Endometrium (tissue), 2 donors: ENCODE data around the gene SMAD6.

Experiments
- FAIRE-seq: peaks from 2 replicates; lab custom pipeline; 2012; peaks lifted over from hg19 to GRCh38; lab: Jason Lieb, UNC
- donor health status: control.
- donor health status: control.

The SMAD6 gene

DNA sequence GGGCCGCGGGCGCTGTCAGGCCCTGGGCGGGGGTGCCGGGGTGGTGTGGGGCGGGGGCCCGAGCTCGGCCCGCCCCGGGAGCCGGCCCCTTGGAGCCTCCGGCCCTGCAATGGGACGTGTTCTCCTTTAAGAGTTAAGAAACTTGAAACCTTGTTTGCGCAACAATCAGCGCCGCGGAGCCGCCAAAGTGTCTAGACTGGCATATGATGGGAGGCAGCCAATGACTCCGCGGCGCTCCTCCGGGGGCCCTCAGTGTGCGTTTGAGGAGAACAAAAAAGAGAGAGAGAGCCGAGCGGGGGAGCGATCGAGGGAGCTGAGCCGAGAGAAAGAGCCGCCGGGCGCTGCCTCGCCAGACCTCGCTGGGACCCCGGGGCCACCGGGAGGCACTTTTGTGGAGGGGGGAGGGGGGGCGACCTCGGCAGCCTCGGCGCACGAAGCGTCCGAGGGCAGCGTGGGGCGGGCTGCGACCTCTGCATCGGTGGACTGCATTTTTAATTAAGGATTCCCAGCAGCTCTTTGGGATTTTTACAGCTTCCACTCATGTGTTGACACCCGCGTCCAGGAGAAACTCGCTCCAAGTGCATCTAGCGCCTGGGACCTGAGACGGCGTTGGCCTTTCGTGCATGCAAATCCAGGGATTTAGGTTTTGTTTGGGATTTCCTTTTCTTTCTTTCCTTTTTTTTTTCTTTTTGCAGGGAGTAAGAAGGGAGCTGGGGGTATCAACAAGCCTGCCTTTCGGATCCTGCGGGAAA lies at the start of gene SMAD6:
SMAD6 (plus strand) TSS at position 202 of the 752 bp plus-strand sequence. CDS start 1,023 bp downstream, outside the sequence.
- peak; percentile 41 for FAIRE-seq

DNA sequence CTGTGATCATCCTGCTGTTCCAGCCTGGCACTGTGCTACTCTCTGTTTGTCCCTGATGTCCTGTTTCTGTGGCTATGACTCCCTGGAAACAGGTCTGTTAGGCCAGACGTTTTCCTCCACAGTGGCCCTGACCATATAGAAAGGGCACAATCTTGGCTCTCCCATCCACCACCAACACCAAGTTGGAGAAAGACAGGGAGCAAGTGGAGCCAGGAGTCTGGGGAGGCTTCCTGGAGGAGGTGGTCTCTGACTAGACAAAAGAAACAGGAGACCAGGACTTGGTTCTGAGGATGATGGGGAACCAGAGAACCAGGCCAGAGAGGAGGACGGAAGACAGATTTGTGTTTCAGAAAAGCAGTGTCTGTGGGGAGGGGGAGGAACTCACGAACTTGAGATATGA lies 49.2 kb upstream of the SMAD6 start:
- no peak for FAIRE-seq

DNA sequence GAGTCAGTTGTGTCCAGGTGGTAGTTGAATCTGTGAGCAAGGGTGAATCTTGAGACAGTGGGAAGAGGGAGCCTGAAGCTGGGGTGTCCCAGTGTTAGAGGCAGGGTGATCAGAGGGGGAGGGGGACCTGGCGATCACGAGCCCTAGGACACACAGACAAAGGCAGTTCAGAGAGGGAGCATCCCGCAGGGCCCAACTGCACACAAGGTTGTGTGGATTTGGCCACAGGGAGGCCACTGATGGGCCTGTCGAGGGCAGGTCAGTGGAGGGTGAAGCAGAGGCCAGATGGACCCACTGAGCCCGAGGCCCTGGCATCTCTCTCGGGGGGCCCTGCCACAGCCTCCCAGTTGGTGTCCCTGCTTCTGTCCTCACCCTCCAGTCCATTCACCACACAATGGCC lies 48.6 kb upstream of the SMAD6 start:
- FAIRE-seq = no peak

DNA sequence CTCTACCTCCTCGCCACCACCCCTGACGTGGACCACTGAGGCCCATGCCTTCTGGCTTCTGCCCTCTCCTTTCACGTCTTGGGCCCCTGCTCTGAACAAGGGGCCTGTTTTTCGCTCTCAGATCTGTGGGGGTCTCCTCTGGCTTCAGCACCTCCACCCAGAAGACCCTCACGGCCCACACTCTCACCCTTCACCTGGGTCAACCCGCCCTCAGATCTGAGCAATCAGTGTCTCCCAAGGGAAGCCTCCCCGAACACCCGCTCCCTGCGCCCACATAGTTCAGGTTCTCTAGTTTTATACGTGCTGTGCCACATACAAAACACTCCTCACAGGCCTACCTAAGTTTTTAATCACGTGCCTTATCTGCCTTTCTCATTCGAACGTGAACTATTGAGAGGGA lies 48.2 kb upstream of the SMAD6 start:
- no peak for FAIRE-seq

DNA sequence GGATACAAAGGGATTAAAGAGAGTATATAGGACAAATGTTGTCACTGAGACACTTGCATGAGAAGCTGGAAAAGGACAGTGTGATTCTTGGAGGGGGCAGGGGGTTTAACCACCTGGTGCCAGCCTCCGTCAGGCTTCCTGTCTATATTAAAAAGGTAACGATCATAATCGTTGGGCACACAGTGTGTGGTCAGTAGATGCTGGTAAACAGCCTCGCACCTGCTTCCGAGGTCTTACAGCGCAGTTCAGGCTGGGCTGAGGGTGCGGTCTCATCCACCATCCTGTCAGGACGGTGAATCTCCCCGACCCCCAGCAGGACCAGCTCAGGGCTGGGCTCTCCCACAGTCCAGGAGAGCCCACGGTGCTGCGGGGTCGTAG lies 47.7 kb upstream of the SMAD6 start:
- FAIRE-seq = no peak

DNA sequence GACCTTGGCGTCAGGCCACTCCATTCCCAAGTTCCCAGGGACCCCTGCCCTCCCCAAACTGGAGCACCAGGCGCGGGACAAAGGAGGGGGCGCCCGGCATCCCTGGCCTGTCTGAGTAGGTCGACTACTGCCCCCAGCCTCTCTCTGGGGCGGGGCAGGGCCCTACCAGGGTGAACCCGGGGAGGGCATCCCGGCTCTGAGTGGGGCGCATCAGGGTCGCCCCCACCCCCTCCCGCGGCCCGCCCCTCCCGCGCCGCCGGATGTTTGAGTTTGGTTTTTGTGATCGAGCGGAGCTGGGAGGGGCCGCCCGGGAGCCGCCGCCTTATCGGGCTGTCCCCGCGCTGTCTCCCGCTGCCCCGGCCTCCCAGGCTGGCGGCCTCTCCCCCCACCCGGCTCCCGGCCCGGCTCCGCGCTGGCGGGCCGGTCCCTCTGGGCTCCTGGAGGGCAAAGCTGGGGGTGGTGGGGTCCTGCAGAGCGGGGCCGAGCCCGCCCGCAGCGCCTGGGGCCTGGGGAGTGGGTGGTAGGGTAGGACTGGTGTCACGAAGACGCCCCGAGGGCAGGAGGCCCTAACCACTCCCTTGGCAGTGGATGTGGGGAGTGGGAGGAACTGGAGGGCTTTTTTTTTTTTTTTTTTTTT lies 47.2 kb upstream of the SMAD6 start:
- no peak for FAIRE-seq

DNA sequence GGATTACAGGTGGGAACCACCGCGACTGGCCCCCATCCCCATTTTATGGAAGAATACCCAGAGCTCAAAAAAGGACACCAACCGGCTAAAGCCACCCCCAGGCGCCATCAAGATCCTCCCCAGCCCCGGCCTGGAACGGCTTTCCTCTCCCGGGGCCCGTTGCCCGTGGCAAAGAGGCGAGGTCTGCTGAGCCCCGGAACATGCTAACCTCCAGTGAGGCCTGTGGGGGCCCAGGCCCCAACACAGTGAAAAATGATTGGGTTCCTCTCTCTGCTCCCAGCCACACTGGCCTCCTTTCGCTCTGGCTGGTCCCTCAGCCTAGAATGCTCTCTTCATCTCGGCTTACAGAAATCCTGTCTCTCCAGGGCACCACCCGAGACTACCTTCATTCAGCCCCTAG lies 46.5 kb upstream of the SMAD6 start:
- FAIRE-seq = no peak

DNA sequence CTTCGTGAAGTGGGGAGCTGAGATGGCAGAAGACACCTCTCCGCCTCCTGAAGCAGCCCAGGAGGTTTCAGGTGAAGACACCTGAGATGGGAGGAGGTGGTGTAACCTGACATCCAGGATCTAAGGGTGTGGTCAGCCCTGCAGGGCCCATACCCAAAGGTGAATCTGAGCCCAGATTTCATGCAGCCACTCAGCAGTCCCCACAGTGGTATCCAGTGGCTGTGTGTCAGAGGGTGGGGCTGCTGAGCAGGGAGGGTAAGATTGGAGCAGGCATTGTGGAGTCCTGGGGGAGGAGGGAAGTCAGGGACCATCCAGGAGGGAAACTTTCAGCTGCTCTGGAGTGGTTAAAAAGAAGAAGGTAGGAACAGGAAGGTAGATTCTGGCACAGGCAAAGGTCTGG lies 46.0 kb upstream of the SMAD6 start:
- no peak for FAIRE-seq

DNA sequence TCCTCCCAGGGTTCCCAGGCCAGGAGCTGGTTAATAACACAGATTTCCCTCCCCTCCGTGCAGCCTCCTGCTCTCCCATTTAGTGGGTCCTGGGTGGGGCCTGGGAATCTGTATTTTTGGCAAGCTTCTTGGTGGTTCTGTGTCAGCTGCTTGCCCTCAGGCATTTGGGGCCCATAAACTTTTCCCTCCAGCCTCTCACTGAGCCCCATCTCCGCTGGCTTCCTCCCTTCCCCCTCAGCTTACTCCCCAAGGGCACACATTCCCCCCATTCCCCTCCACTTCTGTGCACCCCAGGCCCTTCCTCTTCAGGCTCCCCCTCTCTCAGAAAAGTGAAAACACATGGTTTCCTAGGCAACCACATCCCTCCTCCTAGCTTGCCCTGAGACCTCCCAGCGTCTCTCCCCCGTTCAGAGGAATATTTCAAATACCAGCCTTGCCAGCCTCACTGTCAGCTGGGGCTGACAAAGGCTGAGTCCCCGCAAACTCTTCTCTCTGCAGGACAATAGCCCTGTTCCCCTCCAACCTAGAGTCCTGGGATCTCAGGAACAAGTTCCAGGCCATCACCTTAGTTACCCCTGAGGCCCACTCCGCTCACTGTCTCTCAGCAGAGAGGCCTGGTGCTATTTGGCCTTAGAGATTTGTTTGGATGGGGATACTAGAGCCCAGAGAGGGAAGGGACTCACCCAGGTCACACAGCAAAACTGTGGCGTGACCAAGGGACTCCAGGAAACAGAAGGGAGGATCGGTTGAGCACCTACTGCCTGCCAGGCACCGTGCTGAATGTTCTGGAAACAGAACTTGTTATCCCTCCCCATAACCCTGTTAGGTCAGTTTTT lies 44.6 kb upstream of the SMAD6 start:
- no peak for FAIRE-seq

DNA sequence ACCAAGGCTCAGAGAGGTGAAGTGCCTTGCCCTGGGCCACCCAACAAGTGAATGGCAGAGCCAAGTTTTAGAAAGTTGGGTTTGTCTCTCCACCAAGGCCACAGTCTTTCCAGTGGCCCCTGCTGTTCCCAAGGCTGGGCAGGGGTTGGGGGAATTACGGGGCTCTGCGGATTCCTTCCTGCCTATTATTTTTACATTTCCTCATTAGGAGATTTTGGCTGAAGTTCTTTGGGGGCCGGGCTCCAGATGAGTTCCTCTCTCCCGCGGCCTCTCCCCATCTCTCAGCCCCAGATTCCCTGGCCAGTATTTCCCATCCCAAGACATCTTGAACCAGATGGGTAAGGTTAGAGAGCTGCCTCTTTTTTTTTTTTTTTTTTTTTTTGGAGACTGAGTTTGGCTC lies 44.0 kb upstream of the SMAD6 start:
- no peak for FAIRE-seq

DNA sequence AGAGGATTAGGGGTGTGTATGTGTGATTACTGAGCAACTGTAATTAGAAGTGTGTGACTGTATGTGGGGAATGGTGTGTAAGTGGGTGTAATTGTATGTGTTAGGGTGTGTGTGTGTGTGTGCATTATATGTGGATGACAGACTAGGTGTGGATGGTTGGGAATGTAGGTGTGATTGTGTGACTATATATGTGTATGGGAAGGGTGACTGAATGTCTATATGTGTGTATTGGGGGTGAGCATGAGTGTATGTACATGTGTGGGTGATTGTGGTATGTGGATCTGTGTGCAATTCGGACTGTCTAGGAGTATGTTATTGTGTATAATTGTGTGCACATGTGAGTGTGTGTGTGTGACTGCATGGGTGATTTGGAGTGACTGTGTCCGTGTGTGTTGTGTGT lies 43.2 kb upstream of the SMAD6 start:
- no peak for FAIRE-seq

DNA sequence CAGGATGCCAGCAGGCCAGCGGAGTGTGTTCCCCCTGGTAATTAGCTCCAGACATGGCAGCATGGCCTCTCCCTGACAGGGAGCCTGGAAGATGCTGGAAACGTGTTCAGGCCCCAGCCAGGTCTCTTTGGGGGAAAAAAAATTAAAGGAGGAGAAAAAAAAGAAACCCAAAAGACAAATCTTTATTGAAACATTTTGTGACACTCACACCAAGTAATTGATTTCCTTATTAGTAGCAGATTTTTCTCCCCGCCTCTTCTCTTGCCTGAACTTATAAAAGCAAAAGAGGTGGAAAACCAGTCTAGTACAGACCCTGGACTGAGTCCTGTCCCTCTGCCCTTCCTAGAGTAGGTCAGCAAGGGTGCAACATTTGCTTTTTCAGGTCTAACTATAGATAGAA lies 42.7 kb upstream of the SMAD6 start:
- no peak for FAIRE-seq

DNA sequence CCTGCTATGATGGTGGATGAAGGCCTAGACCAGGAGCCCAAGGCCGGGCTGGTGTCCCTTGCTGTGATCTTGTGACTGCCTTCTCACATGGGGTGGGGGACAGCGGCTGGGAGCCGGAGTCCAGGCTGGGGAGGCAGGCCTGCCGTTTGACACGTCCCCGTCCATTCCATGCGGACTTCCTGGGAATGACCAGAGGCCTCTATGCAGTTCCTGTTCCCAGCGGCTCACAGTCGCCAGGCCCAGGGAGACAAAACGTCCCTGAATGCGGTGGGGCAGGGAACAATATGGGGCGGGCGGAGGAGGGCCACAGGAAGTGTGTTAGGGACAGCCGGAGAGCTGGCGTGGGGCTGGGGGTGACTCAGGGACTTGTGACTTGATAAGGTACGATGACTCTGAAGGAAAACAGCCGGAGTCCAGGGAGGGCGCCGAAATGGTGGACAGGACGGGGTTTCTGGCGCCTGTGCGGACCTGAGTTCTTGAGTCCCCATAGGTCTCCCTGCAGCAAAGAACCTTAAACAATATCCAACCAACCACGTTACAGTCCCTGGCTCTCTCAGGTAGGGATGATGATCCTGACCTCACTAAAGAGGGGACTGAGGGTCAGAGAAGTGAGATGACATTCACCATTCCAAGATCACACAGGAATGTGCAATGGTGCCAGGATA lies 40.5 kb upstream of the SMAD6 start:
- FAIRE-seq = no peak

DNA sequence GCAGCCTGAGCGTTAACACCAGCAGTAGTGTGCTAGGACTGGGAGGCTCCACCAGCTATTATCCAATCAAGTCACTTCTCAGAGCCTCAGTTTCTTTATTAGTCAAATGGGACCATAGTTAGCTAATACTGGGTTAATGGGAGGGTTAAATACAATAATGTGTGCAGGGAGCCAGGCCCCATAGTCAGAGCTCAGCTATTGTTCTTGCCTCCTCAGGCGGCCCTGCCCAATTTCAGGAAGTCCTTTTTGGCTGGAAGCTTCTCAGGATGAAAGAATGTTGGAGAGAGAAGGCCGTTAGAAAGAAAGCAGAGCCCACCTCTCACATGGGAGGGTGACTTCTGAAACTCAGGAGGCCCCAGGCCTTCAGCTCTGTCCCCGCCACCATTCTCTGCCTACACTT lies 39.5 kb upstream of the SMAD6 start:
- no peak for FAIRE-seq

DNA sequence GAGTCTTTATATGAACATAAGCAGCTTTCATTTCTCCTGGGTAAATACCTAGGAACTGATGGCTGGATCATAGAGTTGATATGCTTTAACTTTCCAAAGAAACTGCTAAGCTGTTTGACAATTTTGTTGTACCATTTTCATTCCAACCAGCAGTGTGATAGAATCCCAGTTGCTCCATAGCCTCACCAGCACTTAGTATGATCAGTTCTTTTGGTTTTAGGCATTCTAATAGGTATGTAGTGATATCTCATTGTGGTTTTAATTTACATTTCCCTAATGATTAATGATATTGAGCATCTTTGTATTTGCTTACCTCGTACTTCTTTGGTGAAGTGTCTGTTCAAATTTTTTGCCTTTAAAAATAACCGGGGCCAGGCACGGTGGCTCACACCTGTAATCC lies 38.4 kb upstream of the SMAD6 start:
- FAIRE-seq = no peak

DNA sequence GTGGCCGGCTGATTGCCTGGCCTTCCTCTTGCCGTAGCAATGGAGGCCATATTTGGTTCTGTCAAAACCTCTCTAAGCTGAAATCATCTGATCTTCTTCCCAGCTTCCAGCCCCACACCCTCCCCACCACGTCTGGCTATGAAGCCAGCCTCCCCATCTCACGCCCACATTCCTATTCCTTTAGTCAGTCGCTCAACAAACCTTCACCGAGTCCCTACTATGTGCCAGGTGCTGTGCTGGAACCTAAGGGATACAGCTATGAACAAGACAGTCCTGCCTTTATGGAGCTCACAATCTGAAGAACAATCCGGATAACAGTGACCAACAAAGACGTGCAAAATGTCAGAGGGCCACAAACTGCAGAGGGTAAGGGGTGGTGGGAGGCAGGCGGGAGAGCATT lies 31.9 kb upstream of the SMAD6 start:
- FAIRE-seq = no peak

DNA sequence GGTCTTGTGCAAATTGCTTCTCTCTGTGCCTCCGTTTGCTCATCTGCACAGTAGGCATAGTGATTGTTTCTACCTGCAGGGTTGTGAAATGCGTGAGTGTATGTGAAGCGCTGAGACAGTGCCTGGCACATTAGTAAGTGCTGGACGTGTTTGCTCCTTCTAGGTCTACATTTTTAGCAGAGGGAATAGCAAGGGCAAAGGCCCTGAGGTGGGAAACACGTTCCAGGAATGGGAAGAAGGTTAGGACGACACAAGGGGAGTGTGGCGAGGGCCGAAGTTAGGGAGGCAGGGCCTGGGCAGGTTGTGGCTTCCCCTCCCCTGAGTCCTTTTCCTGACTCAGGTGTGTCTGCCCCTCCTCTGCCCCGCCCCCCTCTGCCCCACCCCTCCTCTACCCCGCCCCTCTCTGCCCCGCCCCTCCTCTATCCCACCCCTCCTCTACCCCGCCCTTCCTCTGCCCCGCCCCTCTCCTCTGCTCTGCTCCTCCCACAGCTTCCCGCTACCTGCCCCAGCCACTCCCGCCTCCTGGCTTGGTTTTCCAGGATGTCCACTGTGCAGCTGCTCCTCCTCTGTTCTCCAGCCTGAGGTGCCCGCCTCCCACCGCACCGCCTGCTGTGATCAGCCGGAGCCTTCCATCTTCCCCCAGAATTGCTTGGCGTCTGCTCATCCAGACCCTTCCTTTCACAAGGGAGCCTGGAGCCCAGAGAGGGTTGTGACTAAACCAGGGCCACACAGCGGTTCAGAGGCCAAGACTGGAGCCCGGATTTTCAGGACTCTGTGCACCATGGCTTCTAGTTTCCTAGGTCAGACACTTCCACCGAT lies 31.1 kb upstream of the SMAD6 start:
- no peak for FAIRE-seq

DNA sequence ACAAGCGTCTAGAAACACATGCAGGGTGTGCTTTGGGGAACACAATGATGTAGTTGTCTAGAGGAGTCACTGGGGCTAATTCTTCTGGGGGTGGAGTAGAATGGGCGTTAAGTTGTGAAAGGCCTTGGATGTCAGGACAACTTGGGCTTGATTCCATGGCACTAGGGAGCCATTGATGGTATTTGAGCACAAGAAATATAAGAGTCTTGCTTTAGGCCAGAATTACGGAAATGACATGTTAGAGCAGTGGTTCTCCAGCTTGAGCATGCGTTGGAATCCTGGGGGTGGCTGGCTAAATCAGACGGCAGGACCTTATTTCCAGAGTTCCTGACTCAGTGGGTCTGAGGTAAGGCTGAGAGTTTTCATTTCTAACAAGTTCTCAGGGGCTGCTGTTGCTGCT lies 29.2 kb upstream of the SMAD6 start:
- no peak for FAIRE-seq

DNA sequence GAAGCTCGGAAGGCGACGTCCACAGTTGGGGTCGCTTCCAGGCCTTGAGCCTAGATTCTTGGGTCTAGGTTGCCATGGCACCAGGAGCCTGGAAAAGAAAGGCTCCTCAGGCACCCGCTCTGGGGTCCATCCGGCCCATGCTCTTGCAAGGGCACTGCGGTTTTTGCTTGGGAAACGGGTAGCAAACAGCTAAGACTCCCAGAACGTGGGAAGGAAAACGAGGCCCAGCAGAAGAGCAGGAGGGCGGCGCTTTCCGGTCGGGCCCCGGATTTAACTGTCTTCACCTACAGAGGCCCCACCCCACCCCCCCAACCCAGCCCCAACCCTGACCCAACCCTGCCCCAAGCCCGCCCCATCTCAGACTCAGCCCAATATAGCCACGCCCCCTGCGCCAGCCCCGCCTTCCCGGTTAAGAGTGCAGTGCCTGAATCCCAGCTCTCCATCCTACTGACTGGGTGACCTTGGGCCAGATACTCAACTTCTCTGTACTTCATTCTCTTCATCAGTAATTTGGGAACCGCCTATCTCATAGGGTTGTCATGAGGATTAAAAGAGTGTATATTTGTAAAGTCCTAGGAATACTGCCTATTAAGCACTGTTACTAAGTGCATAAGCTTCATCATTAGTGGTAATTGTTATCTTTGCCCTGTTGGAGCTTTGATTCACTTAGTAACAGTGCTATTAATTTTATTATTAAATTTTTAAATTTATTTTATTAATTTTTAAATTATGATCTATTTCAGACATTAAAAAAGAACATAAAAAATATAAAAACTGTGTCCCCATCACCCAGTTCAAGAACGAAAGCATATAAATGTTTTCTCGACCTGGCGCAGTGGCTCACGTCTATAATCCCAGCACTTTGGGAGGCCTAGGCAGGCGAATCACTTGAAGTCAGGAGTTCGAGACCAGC lies 28.4 kb upstream of the SMAD6 start:
- no peak for FAIRE-seq

DNA sequence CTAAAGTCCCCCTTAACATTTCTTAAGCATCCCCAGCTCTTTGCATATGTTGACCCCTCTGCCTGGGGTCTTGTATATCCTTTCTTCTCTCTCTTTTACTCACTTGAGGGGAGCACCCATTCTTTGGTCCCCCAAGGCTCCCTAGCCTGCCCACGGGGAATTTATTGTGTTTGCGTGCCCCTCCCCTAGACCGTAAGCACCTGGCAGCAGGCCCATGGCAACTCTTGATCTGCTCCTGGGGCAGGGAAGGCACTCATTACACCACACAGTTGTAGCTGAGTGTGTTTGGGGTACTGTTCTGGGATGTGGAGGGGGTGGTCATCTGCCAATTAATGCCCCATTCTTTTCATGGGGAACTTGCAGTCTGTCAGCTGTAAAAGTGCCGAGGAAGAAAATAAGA lies 27.3 kb upstream of the SMAD6 start:
- FAIRE-seq = no peak

DNA sequence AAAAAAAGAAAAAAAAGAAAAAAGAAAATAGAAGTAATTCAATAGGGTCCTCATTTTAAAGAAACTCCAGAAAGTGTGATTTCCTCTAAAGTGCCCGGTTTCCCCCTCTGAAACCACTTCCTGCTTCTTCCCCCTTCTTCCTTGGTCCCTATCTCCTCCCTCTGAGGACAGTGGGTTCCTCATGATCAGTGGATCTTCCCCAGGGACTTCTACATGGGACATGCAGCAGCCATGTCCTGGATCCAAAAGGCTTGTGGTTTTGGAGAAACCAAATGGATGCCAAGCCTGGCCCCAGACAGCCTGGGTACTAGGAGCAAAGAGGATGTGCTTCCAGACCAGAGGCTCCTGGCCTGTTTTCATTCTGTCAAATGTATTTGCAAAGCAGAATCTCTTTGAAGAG lies 26.6 kb upstream of the SMAD6 start:
- FAIRE-seq = no peak
